Panc1 (cell line): Measurements from ENCODE around the gene VWA8.

Experiments used
- POLR2AphosphoS5 ChIP-seq: IDR thresholded peaks from 2 replicates; pipeline ENCODE4 v1.6.1; 2012; ENCODE audit warnings: mild to moderate bottlenecking, low read depth, low read length, moderate library complexity
- TF ChIP-seq, protein P1 (sequence below): fragments of 450-650 bp; IDR thresholded peaks from 2 replicates; pipeline ENCODE4 v1.5.1; 2017; ENCODE audit warnings: mild to moderate bottlenecking

GRCh38 chr13:41609828-41610227 is 351.1 kb downstream of the VWA8 start:
- TF ChIP-seq POLR2AphosphoS5 = no peak
- TF ChIP-seq, protein P1, sequence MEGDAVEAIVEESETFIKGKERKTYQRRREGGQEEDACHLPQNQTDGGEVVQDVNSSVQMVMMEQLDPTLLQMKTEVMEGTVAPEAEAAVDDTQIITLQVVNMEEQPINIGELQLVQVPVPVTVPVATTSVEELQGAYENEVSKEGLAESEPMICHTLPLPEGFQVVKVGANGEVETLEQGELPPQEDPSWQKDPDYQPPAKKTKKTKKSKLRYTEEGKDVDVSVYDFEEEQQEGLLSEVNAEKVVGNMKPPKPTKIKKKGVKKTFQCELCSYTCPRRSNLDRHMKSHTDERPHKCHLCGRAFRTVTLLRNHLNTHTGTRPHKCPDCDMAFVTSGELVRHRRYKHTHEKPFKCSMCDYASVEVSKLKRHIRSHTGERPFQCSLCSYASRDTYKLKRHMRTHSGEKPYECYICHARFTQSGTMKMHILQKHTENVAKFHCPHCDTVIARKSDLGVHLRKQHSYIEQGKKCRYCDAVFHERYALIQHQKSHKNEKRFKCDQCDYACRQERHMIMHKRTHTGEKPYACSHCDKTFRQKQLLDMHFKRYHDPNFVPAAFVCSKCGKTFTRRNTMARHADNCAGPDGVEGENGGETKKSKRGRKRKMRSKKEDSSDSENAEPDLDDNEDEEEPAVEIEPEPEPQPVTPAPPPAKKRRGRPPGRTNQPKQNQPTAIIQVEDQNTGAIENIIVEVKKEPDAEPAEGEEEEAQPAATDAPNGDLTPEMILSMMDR = no peak
